Activated CD8-positive, alpha-beta T cell treated with anti-CD3 and anti-CD28 coated beads, Interleukin-2, amount 10 ng/mL, durations not matched to agents 7 days and 5 days (primary cell): ENCODE data around the gene HSPA5. TPM values are rescaled to one million over a fixed set of nuclear protein-coding genes. Genes with fewer than 3 reads are reported as not detected.
"Not testable (repeated sequence)": the region's sequence is repeated elsewhere in the genome, so short reads cannot be mapped to it uniquely, and the experiment has no call there.

ENCODE experiments used
- ATAC-seq: fragments of 150-1000 bp; cut with Tn5 transposase; one replicate; pipeline ENCODE4 v1.10.0; 2021; ENCODE audit warnings: moderate library complexity
- CTCF ChIA-PET: fragments of 350-600 bp; sonication (Branson Sonifier 250); formaldehyde crosslinking; loops from one replicate; lab custom pipeline; 2021; ENCODE audit warnings: antibody characterized with exemption; lab: Charles Lee
- POLR2A ChIA-PET: fragments of 350-600 bp; sonication (Branson Sonifier 250); formaldehyde crosslinking; loops from one replicate; lab custom pipeline; 2021; ENCODE audit warnings: antibody characterized with exemption; lab: Charles Lee
- DNase-seq: peaks from one replicate; pipeline ENCODE4 v3.0.0-alpha.2; 2020
- H3K27ac Mint-ChIP-seq: one replicate; pipeline ENCODE4 v1.8.0; 2021; ENCODE audit warnings: mild to moderate bottlenecking, mixed read lengths
- H3K27me3 Mint-ChIP-seq: one replicate; pipeline ENCODE4 v1.8.0; 2021; ENCODE audit warnings: low read depth, mixed read lengths
- H3K36me3 Mint-ChIP-seq: one replicate; pipeline ENCODE4 v1.8.0; 2021; ENCODE audit warnings: low read depth, mixed read lengths
- H3K4me1 Mint-ChIP-seq: one replicate; pipeline ENCODE4 v1.8.0; 2021; ENCODE audit warnings: low read depth, mixed read lengths
- H3K4me3 Mint-ChIP-seq: one replicate; pipeline ENCODE4 v1.8.0; 2021; ENCODE audit warnings: mild to moderate bottlenecking, mixed read lengths
- H3K9me3 Mint-ChIP-seq: one replicate; pipeline ENCODE4 v1.8.0; 2022; ENCODE audit warnings: mixed read lengths; ENCODE audit not compliant: insufficient read depth
- total RNA-seq, 2 experiments: library from RNA; stranded (reverse); gene quantifications; one replicate each; pipeline ENCODE4 v1.2.3, GENCODE V29; 2021

Gene HSPA5
- total RNA-seq, result 100 to 1,000 TPM; 146 to 148 TPM

DNA sequence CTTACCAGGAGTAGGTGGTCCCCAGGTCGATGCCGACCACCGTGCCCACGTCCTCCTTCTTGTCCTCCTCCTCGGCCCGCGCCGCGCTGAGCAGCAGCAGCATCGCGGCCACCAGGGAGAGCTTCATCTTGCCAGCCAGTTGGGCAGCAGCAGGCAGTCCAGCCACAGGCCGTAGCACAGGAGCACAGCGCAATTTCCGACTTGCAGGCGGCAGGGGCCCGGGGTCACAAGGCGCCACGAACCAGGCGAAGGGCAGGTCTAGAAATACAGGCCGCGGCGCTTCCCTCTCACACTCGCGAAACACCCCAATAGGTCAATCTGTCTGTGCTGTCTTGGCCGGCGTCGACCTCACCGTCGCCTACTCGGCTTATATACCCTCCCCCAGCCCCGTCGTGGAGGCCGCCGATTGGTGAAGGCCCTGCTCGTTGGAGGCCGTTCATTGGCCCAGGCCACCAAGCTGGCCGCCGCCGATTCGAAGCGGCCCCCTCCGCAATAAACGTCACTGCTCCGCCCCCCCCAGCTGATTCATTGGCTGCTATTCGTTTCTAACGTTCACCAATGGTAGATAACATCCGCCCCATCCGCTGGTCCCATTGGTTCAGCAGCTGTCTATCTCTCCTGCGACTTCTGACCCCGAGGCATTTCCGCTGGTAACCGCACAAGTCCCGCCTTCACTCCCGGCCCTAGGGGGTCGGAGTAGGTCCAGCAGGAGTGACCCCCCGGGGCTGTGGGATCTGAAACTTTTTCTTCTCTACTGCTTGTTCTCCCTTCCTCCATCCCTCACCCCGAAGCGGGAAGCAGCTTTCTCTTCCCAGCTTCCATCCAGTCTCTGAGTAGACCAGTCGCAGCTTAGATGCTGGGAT is at the start of gene HSPA5:
TSS of gene HSPA5 (minus strand) at position 344 of the 863 bp plus-strand sequence. CDS start at position 127, 217 bp downstream.
- ChIA-PET POLR2A (interaction anchor here (0.6 to 4.2 kb wide), 38 partner anchors 10 to 505 kb away, joined by 3 to 89 read pairs (median 4); partner anchors contain the start of genes ARPC5L, GAPVD1, GOLGA1 and NR6A1), CTCF (interaction anchor here (0.6 to 2.7 kb wide), 12 partner anchors 15 to 166 kb away, joined by 3 to 13 read pairs (median 4); partner anchors contain the start of gene GAPVD1)
- H3K36me3 Mint-ChIP-seq, result peaks cover 57% of the 10 kb centered on the region
- H3K27ac Mint-ChIP-seq, result peak within 1 kb of the TSS; percentile 98
- H3K27me3 Mint-ChIP-seq, result no peaks in the 10 kb centered on the region
- DNase-seq (peak; percentile 100), ATAC-seq (peak; percentile 92)
- H3K4me1 Mint-ChIP-seq, result peaks cover 39% of the 10 kb centered on the region
- H3K4me3 Mint-ChIP-seq, result peak within 1 kb of the TSS; percentile 96
- H3K9me3 Mint-ChIP-seq, result no peaks in the 10 kb centered on the region

- H3K4me1 Mint-ChIP-seq, CTCF ChIA-PET, POLR2A ChIA-PET, ATAC-seq, H3K27me3 Mint-ChIP-seq, DNase-seq, H3K4me3 Mint-ChIP-seq, H3K36me3 Mint-ChIP-seq, H3K9me3 Mint-ChIP-seq, H3K27ac Mint-ChIP-seq: not testable (repeated sequence)
Measured at GRCh38 chr9:125286935-125287433, 45.8 kb upstream of the HSPA5 start.

- Mint-ChIP-seq H3K4me1 (peaks cover 6% of the 10 kb centered on the region), H3K4me3 (no peak overlapping the region), H3K27me3 (no peaks in the 10 kb centered on the region), H3K36me3 (peaks cover 5% of the 10 kb centered on the region), H3K9me3 (no peaks in the 10 kb centered on the region), H3K27ac (no peak overlapping the region)
- CTCF ChIA-PET, result no interaction called here
- POLR2A ChIA-PET, result no interaction called here
- no peak for DNase-seq
- no peak for ATAC-seq
Measured at GRCh38 chr9:125284855-125285254, 43.7 kb upstream of the HSPA5 start.

DNA sequence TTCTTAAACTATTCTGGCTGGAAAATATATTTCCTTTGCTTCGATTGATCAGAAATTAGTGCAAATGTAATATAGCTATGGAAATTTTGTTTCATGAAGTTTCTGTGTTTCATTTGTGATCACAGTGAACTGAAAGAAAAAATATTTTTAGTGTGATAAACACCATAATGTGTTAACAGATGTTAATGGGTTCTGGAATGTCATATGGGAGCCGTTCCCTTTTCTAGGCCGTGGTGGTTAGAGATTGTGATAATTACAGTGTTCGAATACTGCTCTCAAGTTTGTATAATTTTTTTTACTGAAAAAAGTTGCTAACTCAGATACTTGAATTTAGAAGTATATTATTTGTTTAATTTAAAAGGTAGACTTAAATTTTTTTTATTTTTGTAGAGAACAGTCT is 39.8 kb upstream of the HSPA5 start:
- H3K36me3 Mint-ChIP-seq, result peaks cover 3% of the 10 kb centered on the region
- ChIA-PET POLR2A (no interaction called here), CTCF (no interaction called here)
- H3K4me3 Mint-ChIP-seq, result no peak overlapping the region
- DNase-seq (no peak), ATAC-seq (no peak)
- no peaks in the 10 kb centered on the region for H3K9me3 Mint-ChIP-seq
- no peak overlapping the region for H3K27ac Mint-ChIP-seq
- H3K27me3 Mint-ChIP-seq, result no peaks in the 10 kb centered on the region
- peaks cover 6% of the 10 kb centered on the region for H3K4me1 Mint-ChIP-seq

- CTCF ChIA-PET, result no interaction called here
- ATAC-seq, result no peak
- Mint-ChIP-seq H3K4me1 (peaks cover 4% of the 10 kb centered on the region), H3K36me3 (peaks cover 7% of the 10 kb centered on the region), H3K9me3 (no peaks in the 10 kb centered on the region), H3K27ac (no peak overlapping the region), H3K27me3 (no peaks in the 10 kb centered on the region), H3K4me3 (no peak overlapping the region)
- POLR2A ChIA-PET, result no interaction called here
- no peak for DNase-seq
Measured at GRCh38 chr9:125277411-125277810, 36.3 kb upstream of the HSPA5 start.

- Mint-ChIP-seq H3K36me3 (peaks cover 11% of the 10 kb centered on the region), H3K9me3 (no peaks in the 10 kb centered on the region), H3K27ac (no peak overlapping the region), H3K4me1 (peaks cover 2% of the 10 kb centered on the region), H3K27me3 (no peaks in the 10 kb centered on the region), H3K4me3 (no peak overlapping the region)
- POLR2A ChIA-PET, result no interaction called here
- no peak for DNase-seq
- CTCF ChIA-PET, result no interaction called here
- ATAC-seq, result no peak
Measured at GRCh38 chr9:125276771-125277170, 35.6 kb upstream of the HSPA5 start.

GRCh38 chr9:125272697-125273096 is 31.6 kb upstream of the HSPA5 start:
- no peak overlapping the region for H3K27ac Mint-ChIP-seq
- ChIA-PET POLR2A (interaction anchor here (1.1 kb wide), 1 partner anchor 32 kb away, joined by 4 read pairs; the partner anchor contains the start of gene HSPA5), CTCF (no interaction called here)
- peaks cover 4% of the 10 kb centered on the region for H3K4me1 Mint-ChIP-seq
- H3K9me3 Mint-ChIP-seq, result no peaks in the 10 kb centered on the region
- DNase-seq, result no peak
- no peak overlapping the region for H3K4me3 Mint-ChIP-seq
- peaks cover 30% of the 10 kb centered on the region for H3K36me3 Mint-ChIP-seq
- no peak for ATAC-seq
- H3K27me3 Mint-ChIP-seq, result no peaks in the 10 kb centered on the region

GRCh38 chr9:125271081-125271480 is 29.9 kb upstream of the HSPA5 start:
- ATAC-seq, result no peak

DNA sequence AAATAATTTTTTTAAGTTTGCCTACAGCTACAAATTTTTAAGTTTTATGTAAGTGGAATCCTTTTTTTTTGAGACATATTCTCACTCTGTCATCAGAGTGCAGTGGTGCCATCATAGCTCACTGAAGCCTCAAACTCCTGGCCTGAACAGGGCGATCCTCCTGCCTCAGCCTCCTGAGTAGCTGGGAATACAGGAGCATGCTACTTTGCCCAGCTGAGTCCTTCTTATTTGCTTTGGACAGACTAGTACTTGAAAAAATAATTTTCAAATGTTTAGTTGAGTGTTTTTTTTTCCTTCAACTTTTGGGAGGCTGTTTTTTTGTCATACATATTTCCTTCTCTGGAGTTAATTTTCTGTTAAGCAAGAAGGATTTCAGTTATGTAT is 27.9 kb upstream of the HSPA5 start:
- Mint-ChIP-seq H3K36me3 (peaks cover 50% of the 10 kb centered on the region), H3K4me3 (no peak overlapping the region), H3K4me1 (peaks cover 17% of the 10 kb centered on the region), H3K27me3 (no peaks in the 10 kb centered on the region), H3K27ac (no peak overlapping the region), H3K9me3 (no peaks in the 10 kb centered on the region)
- POLR2A ChIA-PET, result no interaction called here
- CTCF ChIA-PET, result no interaction called here
- ATAC-seq (no peak), DNase-seq (no peak)

More at GRCh38 chr9:125271081-125271480, 29.9 kb upstream of the HSPA5 start:
- Mint-ChIP-seq H3K4me1 (peaks cover 4% of the 10 kb centered on the region), H3K36me3 (peaks cover 38% of the 10 kb centered on the region), H3K9me3 (no peaks in the 10 kb centered on the region), H3K27ac (no peak overlapping the region), H3K27me3 (no peaks in the 10 kb centered on the region), H3K4me3 (no peak overlapping the region)
- CTCF ChIA-PET, result no interaction called here
- POLR2A ChIA-PET, result no interaction called here
- no peak for DNase-seq

GRCh38 chr9:125268394-125269013 is 27.4 kb upstream of the HSPA5 start:
- H3K36me3 Mint-ChIP-seq, result peaks cover 53% of the 10 kb centered on the region
- no peak overlapping the region for H3K4me3 Mint-ChIP-seq
- no peaks in the 10 kb centered on the region for H3K9me3 Mint-ChIP-seq
- no peak overlapping the region for H3K27ac Mint-ChIP-seq
- ChIA-PET POLR2A (interaction anchor here (0.7 to 0.9 kb wide), 2 partner anchors 16 to 78 kb away, joined by 3 read pairs; no protein-coding TSS in a partner anchor), CTCF (no interaction called here)
- no peak for ATAC-seq
- H3K4me1 Mint-ChIP-seq, result peaks cover 22% of the 10 kb centered on the region
- no peak for DNase-seq
- no peaks in the 10 kb centered on the region for H3K27me3 Mint-ChIP-seq

DNA sequence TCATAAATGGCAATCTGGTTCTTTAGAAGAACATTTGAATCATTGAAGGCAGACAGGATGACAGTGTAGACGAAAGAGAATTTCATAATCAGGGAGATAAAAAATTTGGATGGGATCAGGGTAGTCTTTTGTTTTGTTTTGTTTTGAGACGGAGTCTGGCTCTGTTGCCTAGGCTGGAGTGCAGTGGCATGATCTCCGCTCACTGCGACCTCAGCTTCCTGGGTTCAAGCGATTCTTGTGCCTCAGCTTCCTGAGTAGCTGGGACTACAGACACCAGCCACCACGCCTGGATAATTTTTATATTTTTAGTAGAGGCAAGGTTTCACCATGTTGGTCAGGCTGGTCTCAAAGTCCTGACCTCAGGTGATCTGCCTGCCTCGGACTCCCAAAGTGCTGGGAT is 22.9 kb upstream of the HSPA5 start:
- peaks cover 41% of the 10 kb centered on the region for H3K36me3 Mint-ChIP-seq
- not testable (repeated sequence) for H3K9me3 Mint-ChIP-seq, H3K27me3 Mint-ChIP-seq
- H3K4me3 Mint-ChIP-seq, result peak overlapping the region; percentile 99
- CTCF ChIA-PET, result interaction anchor here (1.2 kb wide), 1 partner anchor 103 kb away, joined by 3 read pairs; no protein-coding TSS in a partner anchor
- ATAC-seq (peak; percentile 31), DNase-seq (peak; percentile 55)
- H3K27ac Mint-ChIP-seq, result peak overlapping the region; percentile 71
- POLR2A ChIA-PET, result interaction anchor here (5.2 kb wide), 1 partner anchor 23 kb away, joined by 89 read pairs; the partner anchor contains the start of gene HSPA5
- peaks cover 46% of the 10 kb centered on the region for H3K4me1 Mint-ChIP-seq
